ENCODE results near the gene SYT12.

- TF ChIP-seq CTCF (IDR thresholded peaks at IDR 0.05; ENCODE audit: low read length) = no peak
- no peak for TF ChIP-seq EZH2 (IDR thresholded peaks at IDR 0.05; ENCODE audit: borderline replicate concordance, low read length)
Observed at GRCh38 chr11:67030976-67031375, 8.0 kb downstream of the SYT12 start.
